Body of pancreas (tissue), 4 donors: ENCODE measurements around the gene TFDP1.

Experiments used
- CTCF ChIP-seq, 7 experiments: fragments of 450-650 bp in 4 of 7; fragments of 200-600 bp in 3 of 7; sonication (generic) in 3 of 7; IDR thresholded peaks; one replicate each; pipeline ENCODE4 v1.5.1; 2016 to 2019; ENCODE audit warnings: antibody characterized with exemption in 7 of 7
- POLR2A ChIP-seq, 3 donors: fragments of 450-650 bp; IDR thresholded peaks; one replicate each; pipeline ENCODE4 v1.6.1; 2016; ENCODE audit warnings: antibody characterized with exemption in 3 of 3, mild to moderate bottlenecking in 2 of 3

GRCh38 chr13:113554333-113554700 lies 30.2 kb upstream of the TFDP1 start:
- no peak for TF ChIP-seq CTCF (IDR thresholded peaks at IDR 0.05)
- no peak for TF ChIP-seq POLR2A (IDR thresholded peaks at IDR 0.05)
